ENCODE data around the gene CHAT.

The CHAT gene

DNA sequence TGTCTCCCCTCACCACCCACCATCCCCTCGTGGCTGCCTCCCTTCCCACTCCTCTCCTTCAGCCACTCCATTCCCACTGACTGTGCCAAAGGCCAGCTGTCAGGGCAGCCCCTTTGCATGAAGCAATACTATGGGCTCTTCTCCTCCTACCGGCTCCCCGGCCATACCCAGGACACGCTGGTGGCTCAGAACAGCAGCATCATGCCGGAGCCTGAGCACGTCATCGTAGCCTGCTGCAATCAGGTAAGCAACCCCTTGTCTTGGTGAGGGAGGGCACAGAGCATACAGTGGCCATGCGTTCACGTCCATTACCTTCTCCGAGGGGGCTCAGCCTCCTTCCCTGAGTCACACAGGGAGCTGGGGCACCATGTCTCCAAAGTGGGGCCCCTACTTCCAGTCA is 11.6 kb downstream of the CHAT start:
- TF ChIP-seq, protein P1, sequence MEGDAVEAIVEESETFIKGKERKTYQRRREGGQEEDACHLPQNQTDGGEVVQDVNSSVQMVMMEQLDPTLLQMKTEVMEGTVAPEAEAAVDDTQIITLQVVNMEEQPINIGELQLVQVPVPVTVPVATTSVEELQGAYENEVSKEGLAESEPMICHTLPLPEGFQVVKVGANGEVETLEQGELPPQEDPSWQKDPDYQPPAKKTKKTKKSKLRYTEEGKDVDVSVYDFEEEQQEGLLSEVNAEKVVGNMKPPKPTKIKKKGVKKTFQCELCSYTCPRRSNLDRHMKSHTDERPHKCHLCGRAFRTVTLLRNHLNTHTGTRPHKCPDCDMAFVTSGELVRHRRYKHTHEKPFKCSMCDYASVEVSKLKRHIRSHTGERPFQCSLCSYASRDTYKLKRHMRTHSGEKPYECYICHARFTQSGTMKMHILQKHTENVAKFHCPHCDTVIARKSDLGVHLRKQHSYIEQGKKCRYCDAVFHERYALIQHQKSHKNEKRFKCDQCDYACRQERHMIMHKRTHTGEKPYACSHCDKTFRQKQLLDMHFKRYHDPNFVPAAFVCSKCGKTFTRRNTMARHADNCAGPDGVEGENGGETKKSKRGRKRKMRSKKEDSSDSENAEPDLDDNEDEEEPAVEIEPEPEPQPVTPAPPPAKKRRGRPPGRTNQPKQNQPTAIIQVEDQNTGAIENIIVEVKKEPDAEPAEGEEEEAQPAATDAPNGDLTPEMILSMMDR (IDR thresholded peaks at IDR 0.05) = no peak

DNA sequence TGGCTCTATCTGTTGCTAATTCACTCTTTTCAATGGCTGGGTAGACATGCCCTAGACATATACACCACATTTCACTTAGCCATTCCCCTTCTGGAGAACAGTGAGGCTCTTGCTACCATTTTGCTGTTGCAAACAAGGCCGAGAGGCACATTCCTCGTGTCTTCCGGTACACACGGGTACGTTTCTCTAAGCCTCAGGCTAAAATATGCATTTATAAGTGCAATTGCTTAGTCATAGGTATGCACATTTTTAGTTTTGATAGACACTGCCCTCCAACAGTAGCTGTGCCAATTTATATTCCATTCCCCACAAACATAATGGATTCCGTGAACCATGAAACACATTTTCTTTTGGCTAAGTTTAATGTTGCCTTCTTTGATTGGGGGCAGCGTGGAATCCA is 13.2 kb downstream of the CHAT start:
- TF ChIP-seq, protein P1 (IDR thresholded peaks at IDR 0.05) = no peak

DNA sequence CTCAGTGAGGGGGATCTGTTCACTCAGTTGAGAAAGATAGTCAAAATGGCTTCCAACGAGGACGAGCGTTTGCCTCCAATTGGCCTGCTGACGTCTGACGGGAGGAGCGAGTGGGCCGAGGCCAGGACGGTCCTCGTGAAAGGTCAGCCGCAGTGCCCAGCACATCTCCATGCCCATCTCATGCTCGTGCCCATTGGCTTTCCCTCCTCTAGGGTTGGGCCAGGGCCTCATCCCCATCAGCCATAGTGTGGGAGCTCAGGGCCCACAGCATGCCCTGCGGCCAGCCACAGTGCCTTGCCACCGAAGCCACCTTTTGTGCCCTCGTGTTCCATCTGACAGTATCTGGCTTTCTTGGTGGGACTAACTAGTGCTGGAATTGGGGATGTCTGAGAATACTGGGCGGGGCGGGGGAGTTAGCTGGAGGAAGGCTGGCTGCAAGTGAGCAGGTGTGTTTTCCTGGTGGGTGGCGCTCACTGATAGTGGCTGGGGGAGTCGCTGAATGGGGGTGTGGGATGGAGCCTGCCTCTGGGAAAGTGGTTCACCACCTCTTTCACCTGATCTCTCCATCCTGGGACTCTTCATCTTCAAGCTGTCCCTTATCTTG is 13.9 kb downstream of the CHAT start:
- TF ChIP-seq, protein P1 (IDR thresholded peaks at IDR 0.05) = no peak

DNA sequence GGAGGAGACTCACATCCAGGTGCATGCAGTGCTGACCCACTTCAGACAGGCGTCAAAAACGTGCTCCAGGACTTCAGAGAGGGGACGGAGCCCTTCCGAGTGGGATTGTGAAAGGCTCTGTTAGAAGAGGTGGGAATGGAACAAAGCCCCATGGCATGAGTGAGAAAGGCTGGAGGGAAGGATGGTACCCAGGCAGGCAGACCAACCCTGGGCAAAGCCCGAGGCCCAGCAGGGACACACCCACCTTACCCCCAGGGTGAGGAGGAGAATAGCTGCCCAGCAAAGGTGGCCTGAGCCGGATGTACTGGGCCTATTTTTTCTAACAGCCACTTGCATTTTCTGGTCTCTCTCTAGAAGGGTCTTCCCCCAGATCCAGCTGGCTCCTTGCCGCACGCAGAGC is 14.8 kb downstream of the CHAT start:
- TF ChIP-seq, protein P1 (IDR thresholded peaks at IDR 0.05) = no peak

DNA sequence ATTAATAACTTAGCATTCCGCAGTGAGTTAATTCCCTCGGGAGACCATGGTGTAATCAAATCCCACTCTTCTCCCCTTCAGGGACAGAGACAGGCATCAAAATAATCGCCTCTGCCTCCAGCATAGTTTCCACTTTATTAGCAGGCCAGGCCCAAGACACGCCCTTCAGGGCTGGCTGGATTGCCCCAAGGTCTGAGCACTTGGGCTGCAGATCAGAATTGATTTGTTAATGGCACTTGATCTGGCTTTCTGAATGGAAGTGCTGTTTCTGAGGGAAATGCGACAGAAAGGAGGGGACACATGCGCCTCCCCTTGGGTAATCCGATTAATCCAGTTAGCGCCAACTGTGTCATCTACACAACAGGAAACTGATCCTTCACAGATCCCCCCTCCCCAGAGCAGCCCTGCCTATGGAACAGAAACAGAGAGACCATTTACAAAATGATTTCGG is 15.6 kb downstream of the CHAT start:
- TF ChIP-seq, protein P1 (IDR thresholded peaks at IDR 0.05) = no peak

DNA sequence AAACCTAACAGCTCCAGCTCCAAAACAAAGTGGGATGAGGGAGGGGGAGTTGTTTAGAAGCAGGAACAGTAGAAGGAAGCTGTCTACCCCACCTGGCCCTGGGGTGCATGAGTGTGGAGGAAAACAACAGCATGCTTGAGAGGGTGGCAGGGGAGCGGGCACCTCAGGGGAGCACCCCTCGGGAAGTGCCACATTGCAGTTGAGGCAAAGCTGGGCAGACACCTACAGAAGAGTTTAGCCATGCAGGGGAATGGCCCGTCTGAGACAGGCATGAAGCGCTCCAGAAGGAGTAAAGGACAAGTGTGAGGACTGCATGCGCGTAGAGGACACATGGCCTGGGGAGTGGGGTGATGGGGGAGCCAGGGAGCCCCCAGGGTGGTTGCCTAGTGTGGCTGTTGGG is 18.1 kb downstream of the CHAT start:
- TF ChIP-seq, protein P1 (IDR thresholded peaks at IDR 0.05) = no peak

DNA sequence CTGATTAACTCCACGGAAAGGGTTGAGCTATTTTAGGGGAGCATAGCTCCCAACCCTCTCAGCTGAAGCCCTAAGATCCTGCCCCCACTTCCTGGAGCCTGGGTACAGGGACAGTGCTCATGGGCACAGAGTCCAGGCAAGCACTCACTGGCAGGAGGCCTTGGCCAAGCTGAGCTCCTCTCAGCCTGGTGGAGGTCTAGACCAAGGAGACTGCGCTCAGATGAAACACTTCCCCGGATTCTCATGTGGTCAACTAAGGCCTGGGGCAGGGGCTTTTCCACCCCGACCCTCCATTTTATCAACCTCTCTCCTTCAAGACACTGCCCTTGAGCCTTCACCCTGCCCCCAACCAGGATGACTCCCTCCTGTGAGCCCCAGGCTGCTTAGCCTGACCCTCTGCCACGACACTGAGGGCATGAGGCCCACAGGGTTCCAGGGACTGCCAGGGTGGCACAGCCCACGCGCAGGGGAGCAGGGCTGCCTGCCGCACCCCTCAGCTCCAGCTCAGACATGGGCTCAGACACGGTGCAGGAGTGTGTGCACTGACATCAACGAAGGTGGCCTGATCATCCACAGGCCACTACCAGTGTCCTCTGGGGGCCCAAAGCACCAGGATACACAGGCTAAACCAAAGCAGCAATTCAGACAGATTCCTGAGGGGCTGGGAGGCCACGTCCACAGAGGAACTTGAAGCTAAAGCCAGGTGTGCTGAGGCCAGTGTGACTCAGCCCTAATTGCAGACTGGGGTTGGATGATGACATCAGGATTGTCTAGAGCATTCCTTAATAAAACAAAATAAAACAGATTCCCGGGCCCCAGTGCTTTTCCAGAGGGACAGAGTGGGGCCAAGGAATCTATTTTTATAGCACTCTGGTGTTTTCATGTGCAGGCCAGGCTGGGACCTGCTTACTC is 18.8 kb downstream of the CHAT start:
- TF ChIP-seq, protein P1 (IDR thresholded peaks at IDR 0.05) = no peak

Data from LNCAP (cell line).